GM18511 (cell line): ENCODE data around the gene RPL37A.

Experiments used
- ATAC-seq: cut with Tn5 transposase; IDR thresholded peaks from one replicate; pipeline ENCODE4 v1.9.1; 2021; ENCODE audit warnings: mild to moderate bottlenecking, moderate library complexity; ENCODE audit not compliant: unreplicated experiment

RPL37A gene

DNA sequence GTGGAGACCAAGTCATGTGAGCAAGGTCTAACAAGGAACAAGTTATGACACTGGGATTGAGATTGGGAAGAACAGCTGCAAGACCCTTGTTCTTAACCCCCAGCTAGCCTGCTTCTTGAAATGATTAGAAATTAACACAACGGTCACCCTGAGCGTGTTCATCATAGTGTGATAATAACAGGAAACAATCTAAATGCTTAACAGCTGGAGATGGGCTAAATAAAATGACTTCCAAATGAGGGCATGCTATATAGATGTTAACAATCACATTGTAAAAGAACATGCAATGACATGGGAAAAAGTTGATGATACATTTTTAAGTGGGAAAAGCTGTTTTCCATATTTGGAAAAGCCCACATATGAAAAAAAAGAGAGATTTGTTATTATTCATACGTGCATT is 47.6 kb downstream of the RPL37A start:
- ATAC-seq = no peak

DNA sequence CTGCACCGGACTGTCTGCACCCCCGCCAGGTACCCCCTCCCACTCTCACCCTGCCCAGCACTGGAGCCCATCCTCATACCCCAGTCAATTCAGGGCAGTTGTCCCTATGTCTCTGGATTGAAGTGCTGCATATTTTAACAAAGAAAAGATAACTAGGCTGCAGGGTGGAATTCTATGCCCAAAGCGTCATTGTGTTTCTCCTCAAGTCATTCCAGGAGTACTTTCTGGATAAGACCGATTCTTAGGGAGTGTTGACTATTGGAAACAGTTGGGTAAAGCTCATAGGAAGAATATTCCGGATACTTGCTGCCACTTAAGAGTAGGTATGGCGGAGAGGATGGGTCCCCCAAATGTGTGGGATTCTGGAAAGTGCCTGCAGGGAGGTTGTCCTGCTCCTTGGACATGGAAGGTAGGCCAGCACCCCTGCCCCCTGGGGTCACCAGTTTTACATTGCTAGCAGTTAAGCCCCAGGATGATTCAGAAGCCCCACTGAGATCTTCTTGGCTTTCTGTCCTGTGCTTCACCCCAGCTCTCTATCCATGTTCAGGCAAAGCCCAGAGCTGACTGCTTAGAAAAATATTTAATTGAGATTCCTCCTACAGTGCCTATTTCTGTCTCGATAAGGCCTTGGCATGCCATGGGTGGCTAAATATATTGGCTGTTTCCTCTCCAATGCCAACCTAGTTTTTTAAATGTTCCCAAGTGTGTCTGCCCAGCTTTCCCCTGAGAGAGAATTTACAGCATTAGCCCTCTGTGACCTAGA is 48.2 kb downstream of the RPL37A start:
- no peak for ATAC-seq

DNA sequence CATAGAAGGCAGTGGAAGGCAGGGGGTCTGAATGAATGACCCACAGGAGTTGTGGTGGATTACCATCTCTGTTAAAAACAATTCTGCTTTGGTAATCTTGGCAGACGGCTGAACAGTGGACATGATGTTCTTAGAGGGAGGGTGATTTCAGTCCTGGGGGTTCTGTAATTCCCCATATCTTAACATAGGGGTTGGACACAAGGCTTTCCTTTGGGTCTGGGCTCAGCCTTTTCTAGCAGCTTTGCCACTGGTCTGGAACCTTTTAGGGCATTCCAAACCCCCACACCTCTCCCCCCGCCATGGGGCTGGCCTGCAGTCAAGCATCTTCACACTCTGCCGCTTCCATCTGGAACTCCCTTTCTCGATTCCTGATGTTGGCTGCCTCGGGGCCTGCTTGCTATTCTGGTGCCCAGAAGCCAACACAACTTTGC is 50.3 kb downstream of the RPL37A start:
- ATAC-seq = no peak

DNA sequence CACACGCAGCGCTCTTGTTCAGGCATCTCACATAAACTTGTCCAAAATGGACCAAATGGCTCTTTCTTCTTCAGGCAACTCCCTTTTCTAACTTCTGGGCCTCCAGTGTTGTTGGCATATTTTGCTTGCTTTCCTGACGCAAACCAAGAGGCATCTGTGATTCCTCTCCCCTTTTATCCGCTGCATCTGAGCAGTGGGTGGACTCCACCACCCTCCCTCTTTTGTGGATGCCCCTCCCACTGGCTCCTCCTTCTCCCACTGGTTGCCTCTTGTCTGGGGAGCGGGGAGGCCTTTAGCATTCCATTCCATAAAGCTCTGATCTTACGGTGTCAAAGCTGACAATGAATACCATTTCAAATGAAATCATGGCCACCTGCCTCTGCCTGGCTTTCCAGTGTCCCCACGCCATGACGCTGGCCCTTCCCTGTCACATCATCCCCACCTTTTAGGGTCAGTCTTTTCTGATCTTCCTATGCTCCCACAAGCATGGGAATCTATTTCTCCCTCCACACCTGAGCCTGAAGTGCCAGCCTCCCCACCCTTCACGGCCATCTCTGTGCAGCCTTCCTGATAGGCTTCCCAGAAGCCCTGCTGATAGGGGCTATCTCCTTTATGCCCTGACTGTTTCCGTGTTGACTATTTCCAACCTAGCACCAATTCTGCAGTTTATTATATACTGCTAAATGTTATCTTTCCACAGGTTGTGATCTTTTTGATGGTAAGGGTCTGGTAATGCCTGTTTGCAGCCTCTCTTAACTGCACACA is 51.5 kb downstream of the RPL37A start:
- ATAC-seq = no peak

DNA sequence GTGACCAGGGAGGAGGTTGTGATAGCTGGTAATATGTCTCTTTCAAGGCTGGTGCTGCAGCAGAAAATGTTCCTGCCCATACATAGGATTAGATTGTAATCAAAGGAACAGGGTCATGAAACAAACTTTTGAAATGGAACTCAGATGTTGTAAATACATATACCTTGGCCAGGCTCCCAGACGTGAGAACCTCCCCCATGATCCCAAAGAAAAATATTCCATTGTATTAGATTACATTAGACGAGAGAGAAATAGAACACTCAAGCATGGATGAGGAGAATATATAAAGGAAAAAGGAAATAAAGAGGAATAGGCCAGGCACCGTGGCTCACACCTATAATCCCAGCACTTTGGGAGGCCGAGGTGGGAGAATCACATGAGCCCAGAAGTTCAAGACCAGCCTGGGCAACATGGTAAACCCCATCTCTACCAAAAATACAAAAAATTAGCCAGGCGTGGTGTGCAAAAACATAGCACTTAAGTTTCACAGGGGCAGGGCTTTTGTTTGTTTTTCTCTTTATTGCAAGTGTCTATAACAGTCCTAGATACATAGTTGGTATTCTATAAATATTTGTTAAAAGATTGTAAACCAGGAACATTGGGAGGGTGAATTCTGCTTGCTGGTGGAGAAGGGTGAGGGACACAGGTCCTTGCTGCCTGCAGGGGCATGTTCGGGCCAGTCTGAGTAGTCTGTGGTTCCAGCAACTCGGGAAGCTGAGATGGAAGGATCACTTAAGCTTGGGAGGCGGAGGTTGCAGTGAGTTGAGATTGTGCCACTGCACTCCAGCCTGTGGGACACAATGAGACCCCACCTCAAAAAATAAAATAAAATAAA is 52.8 kb downstream of the RPL37A start:
- no peak for ATAC-seq

DNA sequence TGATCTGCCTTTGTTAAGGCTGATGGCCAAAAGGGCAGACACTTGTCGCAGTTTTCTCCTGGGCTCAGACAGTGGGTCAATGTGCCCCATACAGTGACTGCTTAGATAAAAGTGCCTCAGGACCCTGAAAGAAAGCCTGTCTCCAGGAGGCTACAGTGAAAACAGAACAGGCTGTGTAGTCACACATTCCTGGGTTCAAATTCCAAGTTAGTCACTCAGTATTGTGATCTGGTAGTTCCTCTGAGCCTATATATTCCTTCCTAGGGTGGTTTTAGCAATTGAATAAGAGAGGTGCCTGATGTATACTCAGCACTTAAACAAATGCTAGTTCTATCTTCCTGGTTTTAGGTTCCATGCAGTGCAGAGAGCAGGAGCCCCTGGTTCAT is 54.4 kb downstream of the RPL37A start:
- ATAC-seq = no peak
